ENCODE measurements around the gene CNGB1.

- TF ChIP-seq CTCF (IDR thresholded peaks at IDR 0.05) (no peak), EZH2 (IDR thresholded peaks at IDR 0.05) (no peak)
Measured at GRCh38 chr16:57962756-57963155, 8.2 kb downstream of the CNGB1 start.
